WERI-Rb-1 (cell line): ENCODE measurements around the gene TMEM80.

Experiments
- DNase-seq: peaks from one replicate; pipeline ENCODE4 v3.0.0-alpha.2; 2020
- H3K27ac ChIP-seq: fragments of 250-450 bp; sonication (Bioruptor Pico); 2 replicates; pipeline ENCODE4 v1.5.1; 2020; ENCODE audit warnings: mild to moderate bottlenecking, moderate library complexity
- H3K27me3 ChIP-seq: fragments of 250-450 bp; sonication (Bioruptor Pico); 2 replicates; pipeline ENCODE4 v1.5.1; 2021; ENCODE audit warnings: mild to moderate bottlenecking, low read depth, moderate library complexity; ENCODE audit not compliant: insufficient read depth, severe bottlenecking
- H3K36me3 ChIP-seq: fragments of 250-450 bp; sonication (Bioruptor Pico); 2 replicates; pipeline ENCODE4 v1.5.1; 2020; ENCODE audit warnings: mild to moderate bottlenecking, moderate library complexity
- H3K4me3 ChIP-seq: 2 replicates; pipeline ENCODE4 v1.5.1; 2011; ENCODE audit warnings: low read depth, mild to moderate bottlenecking, control low read depth, low read length
- H3K9me3 ChIP-seq: fragments of 250-450 bp; sonication (Bioruptor Pico); 2 replicates; pipeline ENCODE4 v1.5.1; 2021; ENCODE audit warnings: mild to moderate bottlenecking, moderate library complexity; ENCODE audit not compliant: severe bottlenecking
- TF ChIP-seq, protein P1 (sequence below): IDR thresholded peaks from 2 replicates; pipeline ENCODE4 v1.5.1; 2011; ENCODE audit warnings: low read depth, mild to moderate bottlenecking, control low read depth, inconsistent platforms, low read length

The TMEM80 gene

GRCh38 chr11:701741-702461 is 6.3 kb downstream of the TMEM80 start:
- no peaks in the 10 kb centered on the region; the same call in 1 of the 2 replicates for H3K36me3 ChIP-seq
- H3K27me3 ChIP-seq = no peaks in the 10 kb centered on the region
- TF ChIP-seq, protein P1, sequence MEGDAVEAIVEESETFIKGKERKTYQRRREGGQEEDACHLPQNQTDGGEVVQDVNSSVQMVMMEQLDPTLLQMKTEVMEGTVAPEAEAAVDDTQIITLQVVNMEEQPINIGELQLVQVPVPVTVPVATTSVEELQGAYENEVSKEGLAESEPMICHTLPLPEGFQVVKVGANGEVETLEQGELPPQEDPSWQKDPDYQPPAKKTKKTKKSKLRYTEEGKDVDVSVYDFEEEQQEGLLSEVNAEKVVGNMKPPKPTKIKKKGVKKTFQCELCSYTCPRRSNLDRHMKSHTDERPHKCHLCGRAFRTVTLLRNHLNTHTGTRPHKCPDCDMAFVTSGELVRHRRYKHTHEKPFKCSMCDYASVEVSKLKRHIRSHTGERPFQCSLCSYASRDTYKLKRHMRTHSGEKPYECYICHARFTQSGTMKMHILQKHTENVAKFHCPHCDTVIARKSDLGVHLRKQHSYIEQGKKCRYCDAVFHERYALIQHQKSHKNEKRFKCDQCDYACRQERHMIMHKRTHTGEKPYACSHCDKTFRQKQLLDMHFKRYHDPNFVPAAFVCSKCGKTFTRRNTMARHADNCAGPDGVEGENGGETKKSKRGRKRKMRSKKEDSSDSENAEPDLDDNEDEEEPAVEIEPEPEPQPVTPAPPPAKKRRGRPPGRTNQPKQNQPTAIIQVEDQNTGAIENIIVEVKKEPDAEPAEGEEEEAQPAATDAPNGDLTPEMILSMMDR = no peak
- H3K9me3 ChIP-seq = no peaks in the 10 kb centered on the region
- DNase-seq = no peak
- no peak overlapping the region for H3K27ac ChIP-seq
- no peak overlapping the region for H3K4me3 ChIP-seq

DNA sequence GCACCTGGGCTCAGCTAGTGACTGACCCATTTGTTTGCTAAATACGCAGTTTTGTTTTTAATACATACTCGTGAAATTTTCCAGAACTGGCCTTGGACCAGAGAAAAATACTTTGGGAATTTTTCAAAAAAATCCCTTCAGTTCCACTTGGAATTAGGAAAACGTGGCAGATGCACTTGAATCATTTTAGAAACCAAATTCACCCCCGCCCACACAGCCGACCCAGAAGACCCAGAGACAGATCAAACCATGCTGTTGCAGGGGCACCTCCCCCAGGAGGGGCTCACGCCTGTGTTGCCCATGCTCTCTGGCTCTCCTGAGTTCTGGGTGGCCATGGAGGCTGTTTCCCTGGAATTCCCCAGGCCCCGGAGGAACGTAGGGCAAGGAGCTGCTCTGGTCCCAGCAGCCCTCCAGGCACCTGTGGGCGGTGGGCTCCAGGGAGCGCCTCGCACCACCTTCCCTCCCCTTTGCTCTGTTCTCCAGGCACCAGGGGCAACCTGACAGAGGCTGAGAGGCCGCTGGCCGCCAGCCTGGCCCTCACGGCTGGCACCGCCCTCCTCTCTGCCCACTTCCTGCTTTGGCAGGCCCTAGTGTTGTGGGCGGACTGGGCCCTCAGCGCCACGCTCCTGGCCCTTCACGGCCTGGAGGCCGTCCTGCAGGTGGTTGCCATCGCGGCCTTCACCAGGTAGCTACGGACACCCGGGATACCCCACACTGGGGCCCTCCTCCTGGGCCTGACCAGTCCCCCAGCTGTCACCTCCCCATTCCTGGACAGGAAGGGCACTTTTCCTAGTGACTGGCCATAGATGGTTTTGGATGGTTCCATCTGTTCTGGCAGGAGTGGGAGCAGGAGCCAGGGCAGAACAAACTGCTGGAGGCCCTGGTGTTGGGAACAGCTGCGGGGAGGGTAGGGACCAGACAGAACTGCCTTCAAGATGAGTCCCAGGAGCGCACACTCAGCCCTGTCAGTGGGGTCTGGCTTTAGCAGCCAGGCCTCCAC is 7.1 kb downstream of the TMEM80 start:
- H3K27me3 ChIP-seq = no peaks in the 10 kb centered on the region
- no peaks in the 10 kb centered on the region; the same call in 1 of the 2 replicates for H3K36me3 ChIP-seq
- H3K4me3 ChIP-seq = no peak overlapping the region
- H3K9me3 ChIP-seq = no peaks in the 10 kb centered on the region
- TF ChIP-seq, protein P1 = no peak
- no peak for DNase-seq
- H3K27ac ChIP-seq = no peak overlapping the region

- H3K36me3 ChIP-seq = no peaks in the 10 kb centered on the region; the same call in 1 of the 2 replicates
- no peak overlapping the region for H3K4me3 ChIP-seq
- DNase-seq = no peak
- no peaks in the 10 kb centered on the region for H3K9me3 ChIP-seq
- TF ChIP-seq, protein P1 = no peak
- no peak overlapping the region for H3K27ac ChIP-seq
- no peaks in the 10 kb centered on the region for H3K27me3 ChIP-seq
Observed at GRCh38 chr11:703506-703905, 7.9 kb downstream of the TMEM80 start.

- Histone ChIP-seq H3K9me3 (no peaks in the 10 kb centered on the region), H3K36me3 (no peaks in the 10 kb centered on the region; the same call in 1 of the 2 replicates), H3K27me3 (no peaks in the 10 kb centered on the region), H3K27ac (no peak overlapping the region), H3K4me3 (no peak overlapping the region)
- no peak for DNase-seq
- TF ChIP-seq, protein P1 = no peak
Observed at GRCh38 chr11:704228-704674, 8.6 kb downstream of the TMEM80 start.

- H3K36me3 ChIP-seq = no peaks in the 10 kb centered on the region; the same call in 1 of the 2 replicates
- no peaks in the 10 kb centered on the region for H3K27me3 ChIP-seq
- TF ChIP-seq, protein P1 = no peak
- no peaks in the 10 kb centered on the region for H3K9me3 ChIP-seq
- H3K4me3 ChIP-seq = no peak overlapping the region
- DNase-seq = no peak
- H3K27ac ChIP-seq = no peak overlapping the region
Observed at GRCh38 chr11:704781-705645, 9.4 kb downstream of the TMEM80 start.
